CD14-positive monocyte (primary cell): ENCODE results near the gene ASRGL1. TPM values are rescaled to one million over a fixed set of nuclear protein-coding genes. Genes with fewer than 3 reads are reported as not detected.

Source experiments
- DNase-seq, 3 donors: peaks; one replicate each; pipeline ENCODE4 v3.0.0-alpha.2; 2011 to 2022
- H2AFZ ChIP-seq: 2 replicates; pipeline ENCODE4 v1.6.0; 2012; ENCODE audit warnings: mild to moderate bottlenecking, low read depth, low read length, inconsistent platforms; ENCODE audit not compliant: insufficient read depth, poor library complexity, severe bottlenecking
- H3K27ac ChIP-seq, 2 donors: 1 replicate in 1 of 2; 2 replicates in 1 of 2; pipeline ENCODE4 v1.5.1; 2012 to 2013; ENCODE audit warnings: low read length in 2 of 2, control low read depth in 1 of 2, inconsistent platforms in 1 of 2, low read depth in 1 of 2, mild to moderate bottlenecking in 1 of 2
- H3K27me3 ChIP-seq, 2 donors: one replicate each; pipeline versions ENCODE4 v1.6.0 to v1.6.1; 2011 to 2013; ENCODE audit warnings: low read length in 2 of 2; ENCODE audit not compliant: control insufficient read depth in 2 of 2, insufficient read depth in 2 of 2
- H3K36me3 ChIP-seq, 2 donors: replicated peaks in 1 of 2; 1 replicate in 1 of 2; 2 replicates in 1 of 2; pipeline versions ENCODE4 v1.5.1 to v1.6.1; 2012 to 2013; ENCODE audit warnings: low read length in 2 of 2, control low read depth in 1 of 2, inconsistent platforms in 1 of 2, mild to moderate bottlenecking in 1 of 2; ENCODE audit not compliant: insufficient read depth in 2 of 2, control insufficient read depth in 1 of 2
- H3K4me1 ChIP-seq, 2 donors: 1 replicate in 1 of 2; 2 replicates in 1 of 2; pipeline versions ENCODE4 v1.5.1 to v1.6.1; 2012 to 2013; ENCODE audit warnings: low read length in 2 of 2, control low read depth in 1 of 2, inconsistent platforms in 1 of 2, mild to moderate bottlenecking in 1 of 2, moderate library complexity in 1 of 2; ENCODE audit not compliant: insufficient read depth in 2 of 2, control insufficient read depth in 1 of 2
- H3K4me2 ChIP-seq: replicated peaks from 2 replicates; pipeline ENCODE3; 2012; ENCODE audit warnings: low read length, moderate library complexity, mild to moderate bottlenecking; ENCODE audit not compliant: poor library complexity, severe bottlenecking; ENCODE audit errors: extremely low read depth
- H3K4me3 ChIP-seq, 3 experiments: fragments of 200-600 bp in 1 of 3; sonication (generic) in 1 of 3; replicated peaks in 1 of 3; 1 replicate in 2 of 3; 2 replicates in 1 of 3; pipeline ENCODE4 v1.5.1; 2011 to 2013; ENCODE audit warnings: low read length in 3 of 3, mild to moderate bottlenecking in 3 of 3, control low read depth in 2 of 3, low read depth in 2 of 3, inconsistent platforms in 1 of 3, moderate library complexity in 1 of 3
- H3K79me2 ChIP-seq: 2 replicates; pipeline ENCODE4 v1.6.0; 2012; ENCODE audit warnings: mild to moderate bottlenecking, control low read depth, inconsistent platforms, low read length, moderate library complexity; ENCODE audit not compliant: insufficient read depth
- H3K9ac ChIP-seq: 2 replicates; pipeline ENCODE4 v1.6.0; 2017; ENCODE audit warnings: low read length, mild to moderate bottlenecking; ENCODE audit not compliant: insufficient read depth, poor library complexity, severe bottlenecking
- H3K9me3 ChIP-seq, 2 donors: replicated peaks in 1 of 2; 1 replicate in 1 of 2; 2 replicates in 1 of 2; pipeline versions ENCODE4 v1.5.1 to v1.6.1; 2012 to 2013; ENCODE audit warnings: low read length in 2 of 2, control low read depth in 1 of 2; ENCODE audit not compliant: control insufficient read depth in 1 of 2, insufficient read depth in 1 of 2
- H4K20me1 ChIP-seq: 2 replicates; pipeline ENCODE4 v1.6.0; 2012; ENCODE audit warnings: mild to moderate bottlenecking, low read length, control low read depth, moderate library complexity; ENCODE audit not compliant: insufficient read depth
- H3K27ac Mint-ChIP-seq, 7 donors: one replicate each; pipeline ENCODE4 v1.8.0; 2020; ENCODE audit warnings: mild to moderate bottlenecking in 7 of 7, mixed read lengths in 7 of 7, moderate library complexity in 6 of 7, inconsistent platforms in 2 of 7
- H3K27me3 Mint-ChIP-seq, 3 donors: one replicate each; pipeline ENCODE4 v1.8.0; 2021 to 2022; ENCODE audit warnings: low read depth in 3 of 3, mild to moderate bottlenecking in 3 of 3, mixed read lengths in 3 of 3, moderate library complexity in 3 of 3, inconsistent platforms in 1 of 3
- H3K36me3 Mint-ChIP-seq, 2 donors: one replicate each; pipeline ENCODE4 v1.8.0; 2020; ENCODE audit warnings: mixed read lengths in 2 of 2, inconsistent platforms in 1 of 2, mild to moderate bottlenecking in 1 of 2
- H3K4me1 Mint-ChIP-seq: one replicate; pipeline ENCODE4 v1.8.0; 2020; ENCODE audit warnings: mild to moderate bottlenecking, mixed read lengths
- H3K4me3 Mint-ChIP-seq, 2 donors: one replicate each; pipeline ENCODE4 v1.8.0; 2020; ENCODE audit warnings: mild to moderate bottlenecking in 2 of 2, mixed read lengths in 2 of 2, moderate library complexity in 1 of 2
- H3K9me3 Mint-ChIP-seq, 7 donors: one replicate each; pipeline ENCODE4 v1.8.0; 2020 to 2022; ENCODE audit warnings: mixed read lengths in 7 of 7, mild to moderate bottlenecking in 6 of 7, moderate library complexity in 6 of 7, inconsistent platforms in 2 of 7
- WGBS: methylation state at CpG from one replicate; pipeline ENCODE4 v1.1.5; 2013; ENCODE audit warnings: missing lambda C conversion rate; ENCODE audit not compliant: insufficient coverage; 5-methylcytosine and 5-hydroxymethylcytosine counted together
- intact Hi-C, 2 donors: fragments of 100-400 bp; cut with micrococcal nuclease; formaldehyde crosslinking; loops; one replicate each; pipeline versions ENCODE4 v1.15.0 to v1.15.1; 2023
- polyA plus RNA-seq, 3 donors: library from polyadenylated mRNA; depleted of rRNA in 1 of 3; unstranded in 2 of 3; stranded (reverse) in 1 of 3; fragments of 300-500 nt in 2 of 3; fragments of >200 nt in 1 of 3; fragmentation: Illumina TruSeq in 2 of 3; gene quantifications; 1 replicate in 2 of 3; 2 replicates in 1 of 3; pipeline ENCODE4 v1.2.3, GENCODE V29; 2012 to 2021
- TF ChIP-seq, protein P1 (sequence below): fragments of 200-600 bp; IDR thresholded peaks from one replicate; pipeline ENCODE4 v1.8.0; 2022; ENCODE audit warnings: antibody characterized with exemption, mild to moderate bottlenecking

The ASRGL1 gene
- polyA plus RNA-seq, 3 donors = 22.3 to 57.8 (median 50.6) TPM

- H3K27ac Mint-ChIP-seq = no peak within 1 kb of the TSS
- TF ChIP-seq, protein P1, sequence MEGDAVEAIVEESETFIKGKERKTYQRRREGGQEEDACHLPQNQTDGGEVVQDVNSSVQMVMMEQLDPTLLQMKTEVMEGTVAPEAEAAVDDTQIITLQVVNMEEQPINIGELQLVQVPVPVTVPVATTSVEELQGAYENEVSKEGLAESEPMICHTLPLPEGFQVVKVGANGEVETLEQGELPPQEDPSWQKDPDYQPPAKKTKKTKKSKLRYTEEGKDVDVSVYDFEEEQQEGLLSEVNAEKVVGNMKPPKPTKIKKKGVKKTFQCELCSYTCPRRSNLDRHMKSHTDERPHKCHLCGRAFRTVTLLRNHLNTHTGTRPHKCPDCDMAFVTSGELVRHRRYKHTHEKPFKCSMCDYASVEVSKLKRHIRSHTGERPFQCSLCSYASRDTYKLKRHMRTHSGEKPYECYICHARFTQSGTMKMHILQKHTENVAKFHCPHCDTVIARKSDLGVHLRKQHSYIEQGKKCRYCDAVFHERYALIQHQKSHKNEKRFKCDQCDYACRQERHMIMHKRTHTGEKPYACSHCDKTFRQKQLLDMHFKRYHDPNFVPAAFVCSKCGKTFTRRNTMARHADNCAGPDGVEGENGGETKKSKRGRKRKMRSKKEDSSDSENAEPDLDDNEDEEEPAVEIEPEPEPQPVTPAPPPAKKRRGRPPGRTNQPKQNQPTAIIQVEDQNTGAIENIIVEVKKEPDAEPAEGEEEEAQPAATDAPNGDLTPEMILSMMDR = no peak
- no peak within 1 kb of the TSS for H3K4me3 ChIP-seq
Measured at GRCh38 chr11:62298975-62299374, 38.3 kb upstream of the ASRGL1 start, which contains the start of gene SCGB1D4. SCGB1D4 (minus strand) TSS chr11:62299075; CDS start chr11:62299010, 65 bp downstream.

DNA sequence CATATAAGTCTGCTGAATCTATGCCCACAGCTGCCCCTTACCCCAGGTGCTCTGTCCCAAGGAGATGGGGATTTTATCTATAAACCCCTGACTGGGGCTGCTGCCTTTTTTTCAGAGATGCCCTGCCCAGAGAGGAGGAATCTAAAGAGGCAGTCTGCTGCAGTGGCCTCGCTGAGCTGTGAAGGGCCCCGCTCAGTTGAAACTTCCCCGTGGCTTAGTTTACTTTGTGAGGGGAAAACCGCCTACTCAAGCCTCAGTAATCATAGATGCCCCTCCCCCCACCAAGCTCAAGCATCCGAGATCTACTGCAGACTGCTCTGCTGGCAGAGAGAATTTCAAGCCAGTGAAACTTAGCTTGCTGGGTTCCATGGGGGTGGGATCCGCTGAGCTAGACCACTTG, 31.0 kb upstream of the ASRGL1 start:
- no peak for DNase-seq
- H4K20me1 ChIP-seq = no peaks in the 10 kb centered on the region
- TF ChIP-seq, protein P1 = no peak
- no peak overlapping the region for H3K4me3 ChIP-seq
- H3K4me1 ChIP-seq = peaks cover 14 to 22% of the 10 kb centered on the region in 2 donors
- Mint-ChIP-seq H3K4me1 (peaks cover 22% of the 10 kb centered on the region), H3K9me3 (peaks cover 2 to 8% (median 4%) of the 10 kb centered on the region in 7 donors), H3K4me3 (no peak overlapping the region), H3K27me3 (peaks cover 12 to 19% (median 19%) of the 10 kb centered on the region in 3 donors), H3K27ac (no peak overlapping the region), H3K36me3 (no peaks in the 10 kb centered on the region)
- no peaks in the 10 kb centered on the region for H3K9me3 ChIP-seq
- no peak overlapping the region for H3K9ac ChIP-seq
- no peak overlapping the region for H3K27ac ChIP-seq
- H3K4me2 ChIP-seq = no peak overlapping the region
- H3K79me2 ChIP-seq = no peaks in the 10 kb centered on the region
- no peak overlapping the region for H2AFZ ChIP-seq
- intact Hi-C loops = no loop called here
- no peaks in the 10 kb centered on the region for H3K36me3 ChIP-seq
- peaks cover 2 to 13% of the 10 kb centered on the region in 2 donors for H3K27me3 ChIP-seq
- WGBS = 68% methylated on average over 2 of the region's 6 CpGs

More at GRCh38 chr11:62298975-62299374, 38.3 kb upstream of the ASRGL1 start, which contains the start of gene SCGB1D4:
- Histone ChIP-seq H3K36me3 (no peaks in the 10 kb centered on the region), H4K20me1 (no peaks in the 10 kb centered on the region), H3K27ac (no peak within 1 kb of the TSS), H3K4me1 (no peaks in the 10 kb centered on the region), H3K79me2 (no peaks in the 10 kb centered on the region), H3K9me3 (no peaks in the 10 kb centered on the region), H2AFZ (no peak within 1 kb of the TSS), H3K4me2 (no peak within 1 kb of the TSS), H3K9ac (no peak within 1 kb of the TSS), H3K27me3 (peaks cover 0 to 7% of the 10 kb centered on the region in 2 donors)
- Mint-ChIP-seq H3K4me1 (no peaks in the 10 kb centered on the region), H3K27me3 (peaks cover 16 to 25% (median 19%) of the 10 kb centered on the region in 3 donors), H3K36me3 (no peaks in the 10 kb centered on the region), H3K4me3 (peak within 1 kb of the TSS in 1 of 2 donors; percentile 31), H3K9me3 (no peaks in the 10 kb centered on the region)
- intact Hi-C loops = no loop called here
- WGBS = 83% methylated on average over 6 of the region's 7 CpGs
- no peak for DNase-seq
